ENCODE data around the gene VPS26B.

The VPS26B gene

GRCh38 chr11:134266841-134267251 lies 42.4 kb downstream of the VPS26B start:
- H3K9ac ChIP-seq (ENCODE audit: insufficient read length, low read depth) = no peak overlapping the region
- peaks cover 3% of the 10 kb centered on the region for H3K4me1 ChIP-seq (ENCODE audit: insufficient read depth, insufficient read length)
- TF ChIP-seq SUZ12 (IDR thresholded peaks at IDR 0.05; ENCODE audit: extremely low read depth, insufficient read depth, insufficient read length) (no peak), ZNF274 (IDR thresholded peaks at IDR 0.05; ENCODE audit: low read depth, low read length) (no peak), YY1 (IDR thresholded peaks at IDR 0.05; ENCODE audit: insufficient read depth, insufficient read length) (no peak)
- no peak for DNase-seq (ENCODE audit: low read depth, low spot score)
- no peak overlapping the region for H3K4me3 ChIP-seq (ENCODE audit: insufficient read length, low read depth)
- H3K9me3 ChIP-seq (ENCODE audit: insufficient read depth, low read length) = no peaks in the 10 kb centered on the region
- H3K36me3 ChIP-seq (ENCODE audit: insufficient read depth, insufficient read length, low read length) = peaks cover 25% of the 10 kb centered on the region
- H3K27me3 ChIP-seq (ENCODE audit: insufficient read depth, insufficient read length) = peaks cover 5% of the 10 kb centered on the region

- no peaks in the 10 kb centered on the region for H3K9me3 ChIP-seq (ENCODE audit: insufficient read depth, low read length)
- H3K36me3 ChIP-seq (ENCODE audit: insufficient read depth, insufficient read length, low read length) = peaks cover 20% of the 10 kb centered on the region
- TF ChIP-seq SUZ12 (IDR thresholded peaks at IDR 0.05; ENCODE audit: extremely low read depth, insufficient read depth, insufficient read length) = no peak
- no peak for TF ChIP-seq ZNF274 (IDR thresholded peaks at IDR 0.05; ENCODE audit: low read depth, low read length)
- TF ChIP-seq YY1 (IDR thresholded peaks at IDR 0.05; ENCODE audit: insufficient read depth, insufficient read length) = no peak
- no peak overlapping the region for H3K9ac ChIP-seq (ENCODE audit: insufficient read length, low read depth)
- no peak for DNase-seq (ENCODE audit: low read depth, low spot score)
- H3K4me3 ChIP-seq (ENCODE audit: insufficient read length, low read depth) = no peak overlapping the region
- peaks cover 3% of the 10 kb centered on the region for H3K4me1 ChIP-seq (ENCODE audit: insufficient read depth, insufficient read length)
- peaks cover 5% of the 10 kb centered on the region for H3K27me3 ChIP-seq (ENCODE audit: insufficient read depth, insufficient read length)
These were observed 43.0 kb downstream of the VPS26B start for GRCh38 chr11:134267461-134267860.

- Histone ChIP-seq H3K9ac (ENCODE audit: insufficient read length, low read depth) (no peak overlapping the region), H3K9me3 (ENCODE audit: insufficient read depth, low read length) (no peaks in the 10 kb centered on the region), H3K36me3 (ENCODE audit: insufficient read depth, insufficient read length, low read length) (peaks cover 15% of the 10 kb centered on the region), H3K27me3 (ENCODE audit: insufficient read depth, insufficient read length) (peaks cover 5% of the 10 kb centered on the region), H3K4me1 (ENCODE audit: insufficient read depth, insufficient read length) (peaks cover 3% of the 10 kb centered on the region), H3K4me3 (ENCODE audit: insufficient read length, low read depth) (no peak overlapping the region)
- no peak for TF ChIP-seq YY1 (IDR thresholded peaks at IDR 0.05; ENCODE audit: insufficient read depth, insufficient read length)
- TF ChIP-seq ZNF274 (IDR thresholded peaks at IDR 0.05; ENCODE audit: low read depth, low read length) = no peak
- no peak for TF ChIP-seq SUZ12 (IDR thresholded peaks at IDR 0.05; ENCODE audit: extremely low read depth, insufficient read depth, insufficient read length)
- no peak for DNase-seq (ENCODE audit: low read depth, low spot score)
These were observed 43.5 kb downstream of the VPS26B start for GRCh38 chr11:134267966-134268365.

- Histone ChIP-seq H3K4me1 (ENCODE audit: insufficient read depth, insufficient read length) (peaks cover 3% of the 10 kb centered on the region), H3K9ac (ENCODE audit: insufficient read length, low read depth) (no peak overlapping the region), H3K36me3 (ENCODE audit: insufficient read depth, insufficient read length, low read length) (no peaks in the 10 kb centered on the region), H3K9me3 (ENCODE audit: insufficient read depth, low read length) (no peaks in the 10 kb centered on the region), H3K27me3 (ENCODE audit: insufficient read depth, insufficient read length) (peaks cover 26% of the 10 kb centered on the region), H3K4me3 (ENCODE audit: insufficient read length, low read depth) (no peak overlapping the region)
- DNase-seq (ENCODE audit: low read depth, low spot score) = no peak
- TF ChIP-seq ZNF274 (IDR thresholded peaks at IDR 0.05; ENCODE audit: low read depth, low read length) (no peak), YY1 (IDR thresholded peaks at IDR 0.05; ENCODE audit: insufficient read depth, insufficient read length) (no peak), SUZ12 (IDR thresholded peaks at IDR 0.05; ENCODE audit: extremely low read depth, insufficient read depth, insufficient read length) (no peak)
These were observed 45.8 kb downstream of the VPS26B start for GRCh38 chr11:134270250-134270714.

GRCh38 chr11:134271978-134272377 lies 47.5 kb downstream of the VPS26B start:
- no peak overlapping the region for H3K4me3 ChIP-seq (ENCODE audit: insufficient read length, low read depth)
- TF ChIP-seq ZNF274 (IDR thresholded peaks at IDR 0.05; ENCODE audit: low read depth, low read length) (no peak), SUZ12 (IDR thresholded peaks at IDR 0.05; ENCODE audit: extremely low read depth, insufficient read depth, insufficient read length) (no peak), YY1 (IDR thresholded peaks at IDR 0.05; ENCODE audit: insufficient read depth, insufficient read length) (no peak)

GRCh38 chr11:134272381-134273316 lies 48.2 kb downstream of the VPS26B start:
- no peak overlapping the region for H3K4me3 ChIP-seq (ENCODE audit: insufficient read length, low read depth)
- no peak overlapping the region for H3K9ac ChIP-seq (ENCODE audit: insufficient read length, low read depth)
- H3K27me3 ChIP-seq (ENCODE audit: insufficient read depth, insufficient read length) = peaks cover 49% of the 10 kb centered on the region
- peak; percentile 80 for DNase-seq (ENCODE audit: low read depth, low spot score)
- no peaks in the 10 kb centered on the region for H3K36me3 ChIP-seq (ENCODE audit: insufficient read depth, insufficient read length, low read length)
- no peaks in the 10 kb centered on the region for H3K9me3 ChIP-seq (ENCODE audit: insufficient read depth, low read length)
- TF ChIP-seq YY1 (IDR thresholded peaks at IDR 0.05; ENCODE audit: insufficient read depth, insufficient read length) (no peak), ZNF274 (IDR thresholded peaks at IDR 0.05; ENCODE audit: low read depth, low read length) (no peak), SUZ12 (IDR thresholded peaks at IDR 0.05; ENCODE audit: extremely low read depth, insufficient read depth, insufficient read length) (no peak)
- peaks cover 3% of the 10 kb centered on the region for H3K4me1 ChIP-seq (ENCODE audit: insufficient read depth, insufficient read length)

More at GRCh38 chr11:134271978-134272377, 47.5 kb downstream of the VPS26B start:
- Histone ChIP-seq H3K4me1 (ENCODE audit: insufficient read depth, insufficient read length) (peaks cover 3% of the 10 kb centered on the region), H3K9me3 (ENCODE audit: insufficient read depth, low read length) (no peaks in the 10 kb centered on the region), H3K9ac (ENCODE audit: insufficient read length, low read depth) (no peak overlapping the region), H3K27me3 (ENCODE audit: insufficient read depth, insufficient read length) (peaks cover 42% of the 10 kb centered on the region), H3K36me3 (ENCODE audit: insufficient read depth, insufficient read length, low read length) (no peaks in the 10 kb centered on the region)
- no peak for DNase-seq (ENCODE audit: low read depth, low spot score)

GRCh38 chr11:134273317-134273712 lies 48.8 kb downstream of the VPS26B start:
- DNase-seq (ENCODE audit: low read depth, low spot score) = no peak
- Histone ChIP-seq H3K4me1 (ENCODE audit: insufficient read depth, insufficient read length) (peaks cover 3% of the 10 kb centered on the region), H3K4me3 (ENCODE audit: insufficient read length, low read depth) (no peak overlapping the region)

More at GRCh38 chr11:134273317-134273712, 48.8 kb downstream of the VPS26B start:
- peaks cover 56% of the 10 kb centered on the region for H3K27me3 ChIP-seq (ENCODE audit: insufficient read depth, insufficient read length)
- TF ChIP-seq ZNF274 (IDR thresholded peaks at IDR 0.05; ENCODE audit: low read depth, low read length) (no peak), SUZ12 (IDR thresholded peaks at IDR 0.05; ENCODE audit: extremely low read depth, insufficient read depth, insufficient read length) (no peak), YY1 (IDR thresholded peaks at IDR 0.05; ENCODE audit: insufficient read depth, insufficient read length) (no peak)
- no peaks in the 10 kb centered on the region for H3K9me3 ChIP-seq (ENCODE audit: insufficient read depth, low read length)
- H3K9ac ChIP-seq (ENCODE audit: insufficient read length, low read depth) = no peak overlapping the region
- no peaks in the 10 kb centered on the region for H3K36me3 ChIP-seq (ENCODE audit: insufficient read depth, insufficient read length, low read length)

Measured in NT2/D1 (cell line).